IMR-90 (cell line): ENCODE results near the gene FRY.

Experiments
- CEBPB ChIP-seq: IDR thresholded peaks from 2 replicates; pipeline ENCODE4 v1.6.1; 2012; ENCODE audit warnings: low read depth, low read length, improper control_type of control experiment
- CTCF ChIP-seq: conservative IDR thresholded peaks from 2 replicates; pipeline ENCODE4 v1.5.1; 2012; ENCODE audit warnings: mild to moderate bottlenecking, low read depth, low read length, improper control_type of control experiment
- RAD21 ChIP-seq: IDR thresholded peaks from 2 replicates; pipeline ENCODE4 v1.6.1; 2012; ENCODE audit warnings: low read length, improper control_type of control experiment
- SMC3 ChIP-seq: fragments of 150-350 bp; IDR thresholded peaks from 2 replicates; pipeline ENCODE4 v1.6.1; 2016; ENCODE audit warnings: low read depth, mild to moderate bottlenecking, antibody characterized with exemption, low read length, moderate library complexity

- TF ChIP-seq RAD21 (no peak), CTCF (no peak), CEBPB (no peak), SMC3 (no peak)
These were observed 86.1 kb downstream of the FRY start for GRCh38 chr13:32117701-32118100.
